WTC11 (cell line): ENCODE measurements around the gene SLC46A3. TPM values are rescaled to one million over a fixed set of nuclear protein-coding genes. Genes with fewer than 3 reads are reported as not detected.

ENCODE experiments used
- ATAC-seq: fragments of 200-7000 bp; cut with Tn5 transposase; 2 replicates; pipeline ENCODE4 v1.10.0; 2021; ENCODE audit warnings: mild to moderate bottlenecking, moderate library complexity
- CTCF ChIA-PET: fragments of 300-600 bp; sonication (Branson Sonifier 250); formaldehyde crosslinking; loops from one replicate; lab custom pipeline; 2021; ENCODE audit warnings: antibody characterized with exemption; lab: Charles Lee
- POLR2A ChIA-PET: fragments of 350-600 bp; sonication (Branson Sonifier 250); formaldehyde crosslinking; loops from one replicate; lab custom pipeline; 2021; ENCODE audit warnings: antibody characterized with exemption; lab: Charles Lee
- DNase-seq: peaks from one replicate; pipeline ENCODE4 v3.0.0; 2021; ENCODE audit warnings: low spot score
- H3K27ac Mint-ChIP-seq: 2 replicates; pipeline ENCODE4 v1.8.0; 2021; ENCODE audit warnings: mixed read lengths
- H3K27me3 Mint-ChIP-seq: 2 replicates; pipeline ENCODE4 v1.8.0; 2021; ENCODE audit warnings: low read depth, mild to moderate bottlenecking, moderate library complexity, mixed read lengths
- H3K36me3 Mint-ChIP-seq: 2 replicates; pipeline ENCODE4 v1.8.0; 2021; ENCODE audit warnings: mixed read lengths
- H3K4me1 Mint-ChIP-seq: 2 replicates; pipeline ENCODE4 v1.8.0; 2022; ENCODE audit warnings: mixed read lengths
- H3K4me3 Mint-ChIP-seq: 2 replicates; pipeline ENCODE4 v1.8.0; 2021; ENCODE audit warnings: mild to moderate bottlenecking, moderate library complexity, mixed read lengths
- H3K9me3 Mint-ChIP-seq: 2 replicates; pipeline ENCODE4 v1.8.0; 2021; ENCODE audit warnings: mixed read lengths
- EMX1 ChIP-seq: fragments of 250-450 bp; sonication (Bioruptor Pico); IDR thresholded peaks from 2 replicates; pipeline ENCODE4 v1.8.0; 2021; ENCODE audit warnings: mild to moderate bottlenecking
- FOXP1 ChIP-seq: sonication (generic); formaldehyde crosslinking; IDR thresholded peaks from 2 replicates; pipeline ENCODE4 v1.8.0; 2022; ENCODE audit warnings: missing genetic modification reagents, mild to moderate bottlenecking, moderate library complexity, borderline replicate concordance
- GTF2I ChIP-seq: fragments of 250-450 bp; sonication (Bioruptor Pico); conservative IDR thresholded peaks from 2 replicates; pipeline ENCODE4 v1.4.0; 2021; ENCODE audit warnings: mild to moderate bottlenecking
- IRF2 ChIP-seq: sonication (generic); formaldehyde crosslinking; IDR thresholded peaks from 2 replicates; pipeline ENCODE4 v1.8.0; 2022; ENCODE audit warnings: low read depth, missing genetic modification reagents, borderline replicate concordance
- JAZF1 ChIP-seq: fragments of 250-450 bp; sonication (Bioruptor Pico); IDR thresholded peaks from 2 replicates; pipeline ENCODE4 v1.9.0; 2021; ENCODE audit warnings: moderate library complexity, mild to moderate bottlenecking, inconsistent platforms
- NFE2L1 ChIP-seq: sonication (generic); formaldehyde crosslinking; IDR thresholded peaks from 2 replicates; pipeline ENCODE4 v1.8.1; 2023; ENCODE audit warnings: missing genetic modification reagents
- NR2C2 ChIP-seq: sonication (generic); formaldehyde crosslinking; IDR thresholded peaks from 2 replicates; pipeline ENCODE4 v1.8.0; 2022; ENCODE audit warnings: mild to moderate bottlenecking, missing genetic modification reagents
- PRRX2 ChIP-seq: fragments of 250-450 bp; sonication (Bioruptor Pico); IDR thresholded peaks from 2 replicates; pipeline ENCODE4 v1.8.0; 2021; ENCODE audit warnings: mild to moderate bottlenecking
- RORB ChIP-seq: fragments of 250-450 bp; sonication (Bioruptor Pico); IDR thresholded peaks from 2 replicates; pipeline ENCODE4 v1.9.0; 2021; ENCODE audit warnings: mild to moderate bottlenecking
- TEAD1 ChIP-seq: sonication (generic); formaldehyde crosslinking; IDR thresholded peaks from 2 replicates; pipeline ENCODE4 v1.8.0; 2022; ENCODE audit warnings: mild to moderate bottlenecking, missing genetic modification reagents
- ZNF121 ChIP-seq: sonication (generic); formaldehyde crosslinking; IDR thresholded peaks from 2 replicates; pipeline ENCODE4 v1.8.0; 2023; ENCODE audit warnings: missing genetic modification reagents
- total RNA-seq: library from RNA; stranded (reverse); gene quantifications from 3 replicates; pipeline ENCODE4 v1.2.3, GENCODE V29; 2021
- TF ChIP-seq, protein P1 (sequence below): sonication (generic); formaldehyde crosslinking; IDR thresholded peaks from 2 replicates; pipeline ENCODE4 v1.8.1; 2022; ENCODE audit warnings: mild to moderate bottlenecking, missing genetic modification reagents, moderate library complexity, borderline replicate concordance
- TF ChIP-seq, protein P2 (sequence below): sonication (generic); formaldehyde crosslinking; IDR thresholded peaks from 2 replicates; pipeline ENCODE4 v1.8.1; 2022; ENCODE audit warnings: missing genetic modification reagents, borderline replicate concordance
- TF ChIP-seq, protein P3 (sequence below): sonication (generic); formaldehyde crosslinking; IDR thresholded peaks from 2 replicates; pipeline ENCODE4 v1.8.0; 2022; ENCODE audit warnings: missing genetic modification reagents
- TF ChIP-seq, protein P4 (sequence below): sonication (generic); formaldehyde crosslinking; IDR thresholded peaks from 2 replicates; pipeline ENCODE4 v1.8.0; 2023; ENCODE audit warnings: mild to moderate bottlenecking, missing genetic modification reagents
- TF ChIP-seq, protein P5 (sequence below): sonication (generic); formaldehyde crosslinking; IDR thresholded peaks from 2 replicates; pipeline ENCODE4 v1.8.0; 2022; ENCODE audit warnings: mild to moderate bottlenecking, missing genetic modification reagents
- TF ChIP-seq, protein P6 (sequence below): sonication (generic); formaldehyde crosslinking; IDR thresholded peaks from 2 replicates; pipeline ENCODE4 v1.8.0; 2022; ENCODE audit warnings: mild to moderate bottlenecking, missing genetic modification reagents
- TF ChIP-seq, protein P7 (sequence below): fragments of 250-450 bp; sonication (Bioruptor Pico); IDR thresholded peaks from 2 replicates; pipeline ENCODE4 v1.9.0; 2021; ENCODE audit warnings: mild to moderate bottlenecking
- TF ChIP-seq, protein P8 (sequence below): sonication (generic); formaldehyde crosslinking; IDR thresholded peaks from 2 replicates; pipeline ENCODE4 v1.8.0; 2023; ENCODE audit warnings: missing genetic modification reagents, mild to moderate bottlenecking, borderline replicate concordance

Gene SLC46A3
- total RNA-seq, 1 experiment from 2014 or later: 0.79 TPM

DNA sequence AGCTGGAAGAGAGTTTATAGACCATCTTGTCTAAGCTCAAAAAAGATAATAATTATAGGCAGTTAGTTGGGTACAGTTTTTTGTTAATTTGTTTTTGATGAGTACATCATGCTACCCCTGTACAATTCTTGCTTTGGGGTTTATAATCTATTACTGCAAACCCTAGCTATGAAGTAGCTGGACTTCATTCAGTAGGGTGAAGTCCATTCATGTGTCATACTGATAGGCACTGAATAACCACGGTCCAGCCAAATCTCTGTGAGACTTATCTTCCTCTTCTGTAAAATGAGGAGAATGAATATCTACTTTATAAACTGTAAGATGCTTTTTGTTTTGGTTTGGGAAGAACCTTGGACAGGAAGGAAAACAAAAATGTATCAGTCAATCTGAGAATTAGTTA, 19.5 kb downstream of the SLC46A3 start:
- Mint-ChIP-seq H3K27ac (no peak overlapping the region), H3K9me3 (0 out of 2 replicates have a peak, but pooled peaks cover 4% of the 10 kb centered on the region), H3K4me3 (no peak overlapping the region), H3K36me3 (no peaks in the 10 kb centered on the region), H3K27me3 (no peaks in the 10 kb centered on the region), H3K4me1 (peaks cover 2% of the 10 kb centered on the region; the same call in 1 of the 2 replicates)
- CTCF ChIA-PET: no interaction called here
- DNase-seq: no peak
- POLR2A ChIA-PET: no interaction called here
- no peak for ATAC-seq
- TF ChIP-seq, protein P1, sequence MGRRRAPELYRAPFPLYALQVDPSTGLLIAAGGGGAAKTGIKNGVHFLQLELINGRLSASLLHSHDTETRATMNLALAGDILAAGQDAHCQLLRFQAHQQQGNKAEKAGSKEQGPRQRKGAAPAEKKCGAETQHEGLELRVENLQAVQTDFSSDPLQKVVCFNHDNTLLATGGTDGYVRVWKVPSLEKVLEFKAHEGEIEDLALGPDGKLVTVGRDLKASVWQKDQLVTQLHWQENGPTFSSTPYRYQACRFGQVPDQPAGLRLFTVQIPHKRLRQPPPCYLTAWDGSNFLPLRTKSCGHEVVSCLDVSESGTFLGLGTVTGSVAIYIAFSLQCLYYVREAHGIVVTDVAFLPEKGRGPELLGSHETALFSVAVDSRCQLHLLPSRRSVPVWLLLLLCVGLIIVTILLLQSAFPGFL (CRISPR knock-in tag): no peak
- TF ChIP-seq GTF2I (CRISPR knock-in tag) (no peak), JAZF1 (no peak), ZNF121 (no peak), EMX1 (CRISPR knock-in tag) (no peak), IRF2 (CRISPR knock-in tag) (no peak), TEAD1 (CRISPR knock-in tag) (no peak), NFE2L1 (no peak), PRRX2 (CRISPR knock-in tag) (no peak), RORB (CRISPR knock-in tag) (no peak), FOXP1 (CRISPR knock-in tag) (no peak), NR2C2 (CRISPR knock-in tag) (no peak)
- TF ChIP-seq, protein P2, sequence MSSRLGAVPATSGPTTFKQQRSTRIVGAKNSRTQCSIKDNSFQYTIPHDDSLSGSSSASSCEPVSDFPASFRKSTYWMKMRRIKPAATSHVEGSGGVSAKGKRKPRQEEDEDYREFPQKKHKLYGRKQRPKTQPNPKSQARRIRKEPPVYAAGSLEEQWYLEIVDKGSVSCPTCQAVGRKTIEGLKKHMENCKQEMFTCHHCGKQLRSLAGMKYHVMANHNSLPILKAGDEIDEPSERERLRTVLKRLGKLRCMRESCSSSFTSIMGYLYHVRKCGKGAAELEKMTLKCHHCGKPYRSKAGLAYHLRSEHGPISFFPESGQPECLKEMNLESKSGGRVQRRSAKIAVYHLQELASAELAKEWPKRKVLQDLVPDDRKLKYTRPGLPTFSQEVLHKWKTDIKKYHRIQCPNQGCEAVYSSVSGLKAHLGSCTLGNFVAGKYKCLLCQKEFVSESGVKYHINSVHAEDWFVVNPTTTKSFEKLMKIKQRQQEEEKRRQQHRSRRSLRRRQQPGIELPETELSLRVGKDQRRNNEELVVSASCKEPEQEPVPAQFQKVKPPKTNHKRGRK: no peak
- TF ChIP-seq, protein P3, sequence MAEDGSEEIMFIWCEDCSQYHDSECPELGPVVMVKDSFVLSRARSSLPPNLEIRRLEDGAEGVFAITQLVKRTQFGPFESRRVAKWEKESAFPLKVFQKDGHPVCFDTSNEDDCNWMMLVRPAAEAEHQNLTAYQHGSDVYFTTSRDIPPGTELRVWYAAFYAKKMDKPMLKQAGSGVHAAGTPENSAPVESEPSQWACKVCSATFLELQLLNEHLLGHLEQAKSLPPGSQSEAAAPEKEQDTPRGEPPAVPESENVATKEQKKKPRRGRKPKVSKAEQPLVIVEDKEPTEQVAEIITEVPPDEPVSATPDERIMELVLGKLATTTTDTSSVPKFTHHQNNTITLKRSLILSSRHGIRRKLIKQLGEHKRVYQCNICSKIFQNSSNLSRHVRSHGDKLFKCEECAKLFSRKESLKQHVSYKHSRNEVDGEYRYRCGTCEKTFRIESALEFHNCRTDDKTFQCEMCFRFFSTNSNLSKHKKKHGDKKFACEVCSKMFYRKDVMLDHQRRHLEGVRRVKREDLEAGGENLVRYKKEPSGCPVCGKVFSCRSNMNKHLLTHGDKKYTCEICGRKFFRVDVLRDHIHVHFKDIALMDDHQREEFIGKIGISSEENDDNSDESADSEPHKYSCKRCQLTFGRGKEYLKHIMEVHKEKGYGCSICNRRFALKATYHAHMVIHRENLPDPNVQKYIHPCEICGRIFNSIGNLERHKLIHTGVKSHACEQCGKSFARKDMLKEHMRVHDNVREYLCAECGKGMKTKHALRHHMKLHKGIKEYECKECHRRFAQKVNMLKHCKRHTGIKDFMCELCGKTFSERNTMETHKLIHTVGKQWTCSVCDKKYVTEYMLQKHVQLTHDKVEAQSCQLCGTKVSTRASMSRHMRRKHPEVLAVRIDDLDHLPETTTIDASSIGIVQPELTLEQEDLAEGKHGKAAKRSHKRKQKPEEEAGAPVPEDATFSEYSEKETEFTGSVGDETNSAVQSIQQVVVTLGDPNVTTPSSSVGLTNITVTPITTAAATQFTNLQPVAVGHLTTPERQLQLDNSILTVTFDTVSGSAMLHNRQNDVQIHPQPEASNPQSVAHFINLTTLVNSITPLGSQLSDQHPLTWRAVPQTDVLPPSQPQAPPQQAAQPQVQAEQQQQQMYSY: no peak
- TF ChIP-seq, protein P4, sequence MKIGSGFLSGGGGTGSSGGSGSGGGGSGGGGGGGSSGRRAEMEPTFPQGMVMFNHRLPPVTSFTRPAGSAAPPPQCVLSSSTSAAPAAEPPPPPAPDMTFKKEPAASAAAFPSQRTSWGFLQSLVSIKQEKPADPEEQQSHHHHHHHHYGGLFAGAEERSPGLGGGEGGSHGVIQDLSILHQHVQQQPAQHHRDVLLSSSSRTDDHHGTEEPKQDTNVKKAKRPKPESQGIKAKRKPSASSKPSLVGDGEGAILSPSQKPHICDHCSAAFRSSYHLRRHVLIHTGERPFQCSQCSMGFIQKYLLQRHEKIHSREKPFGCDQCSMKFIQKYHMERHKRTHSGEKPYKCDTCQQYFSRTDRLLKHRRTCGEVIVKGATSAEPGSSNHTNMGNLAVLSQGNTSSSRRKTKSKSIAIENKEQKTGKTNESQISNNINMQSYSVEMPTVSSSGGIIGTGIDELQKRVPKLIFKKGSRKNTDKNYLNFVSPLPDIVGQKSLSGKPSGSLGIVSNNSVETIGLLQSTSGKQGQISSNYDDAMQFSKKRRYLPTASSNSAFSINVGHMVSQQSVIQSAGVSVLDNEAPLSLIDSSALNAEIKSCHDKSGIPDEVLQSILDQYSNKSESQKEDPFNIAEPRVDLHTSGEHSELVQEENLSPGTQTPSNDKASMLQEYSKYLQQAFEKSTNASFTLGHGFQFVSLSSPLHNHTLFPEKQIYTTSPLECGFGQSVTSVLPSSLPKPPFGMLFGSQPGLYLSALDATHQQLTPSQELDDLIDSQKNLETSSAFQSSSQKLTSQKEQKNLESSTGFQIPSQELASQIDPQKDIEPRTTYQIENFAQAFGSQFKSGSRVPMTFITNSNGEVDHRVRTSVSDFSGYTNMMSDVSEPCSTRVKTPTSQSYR (CRISPR knock-in tag): no peak
- TF ChIP-seq, protein P5, sequence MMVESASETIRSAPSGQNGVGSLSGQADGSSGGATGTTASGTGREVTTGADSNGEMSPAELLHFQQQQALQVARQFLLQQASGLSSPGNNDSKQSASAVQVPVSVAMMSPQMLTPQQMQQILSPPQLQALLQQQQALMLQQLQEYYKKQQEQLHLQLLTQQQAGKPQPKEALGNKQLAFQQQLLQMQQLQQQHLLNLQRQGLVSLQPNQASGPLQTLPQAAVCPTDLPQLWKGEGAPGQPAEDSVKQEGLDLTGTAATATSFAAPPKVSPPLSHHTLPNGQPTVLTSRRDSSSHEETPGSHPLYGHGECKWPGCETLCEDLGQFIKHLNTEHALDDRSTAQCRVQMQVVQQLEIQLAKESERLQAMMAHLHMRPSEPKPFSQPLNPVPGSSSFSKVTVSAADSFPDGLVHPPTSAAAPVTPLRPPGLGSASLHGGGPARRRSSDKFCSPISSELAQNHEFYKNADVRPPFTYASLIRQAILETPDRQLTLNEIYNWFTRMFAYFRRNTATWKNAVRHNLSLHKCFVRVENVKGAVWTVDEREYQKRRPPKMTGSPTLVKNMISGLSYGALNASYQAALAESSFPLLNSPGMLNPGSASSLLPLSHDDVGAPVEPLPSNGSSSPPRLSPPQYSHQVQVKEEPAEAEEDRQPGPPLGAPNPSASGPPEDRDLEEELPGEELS: no peak
- TF ChIP-seq, protein P6, sequence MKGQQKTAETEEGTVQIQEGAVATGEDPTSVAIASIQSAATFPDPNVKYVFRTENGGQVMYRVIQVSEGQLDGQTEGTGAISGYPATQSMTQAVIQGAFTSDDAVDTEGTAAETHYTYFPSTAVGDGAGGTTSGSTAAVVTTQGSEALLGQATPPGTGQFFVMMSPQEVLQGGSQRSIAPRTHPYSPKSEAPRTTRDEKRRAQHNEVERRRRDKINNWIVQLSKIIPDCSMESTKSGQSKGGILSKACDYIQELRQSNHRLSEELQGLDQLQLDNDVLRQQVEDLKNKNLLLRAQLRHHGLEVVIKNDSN (CRISPR knock-in tag): no peak
- TF ChIP-seq, protein P7, sequence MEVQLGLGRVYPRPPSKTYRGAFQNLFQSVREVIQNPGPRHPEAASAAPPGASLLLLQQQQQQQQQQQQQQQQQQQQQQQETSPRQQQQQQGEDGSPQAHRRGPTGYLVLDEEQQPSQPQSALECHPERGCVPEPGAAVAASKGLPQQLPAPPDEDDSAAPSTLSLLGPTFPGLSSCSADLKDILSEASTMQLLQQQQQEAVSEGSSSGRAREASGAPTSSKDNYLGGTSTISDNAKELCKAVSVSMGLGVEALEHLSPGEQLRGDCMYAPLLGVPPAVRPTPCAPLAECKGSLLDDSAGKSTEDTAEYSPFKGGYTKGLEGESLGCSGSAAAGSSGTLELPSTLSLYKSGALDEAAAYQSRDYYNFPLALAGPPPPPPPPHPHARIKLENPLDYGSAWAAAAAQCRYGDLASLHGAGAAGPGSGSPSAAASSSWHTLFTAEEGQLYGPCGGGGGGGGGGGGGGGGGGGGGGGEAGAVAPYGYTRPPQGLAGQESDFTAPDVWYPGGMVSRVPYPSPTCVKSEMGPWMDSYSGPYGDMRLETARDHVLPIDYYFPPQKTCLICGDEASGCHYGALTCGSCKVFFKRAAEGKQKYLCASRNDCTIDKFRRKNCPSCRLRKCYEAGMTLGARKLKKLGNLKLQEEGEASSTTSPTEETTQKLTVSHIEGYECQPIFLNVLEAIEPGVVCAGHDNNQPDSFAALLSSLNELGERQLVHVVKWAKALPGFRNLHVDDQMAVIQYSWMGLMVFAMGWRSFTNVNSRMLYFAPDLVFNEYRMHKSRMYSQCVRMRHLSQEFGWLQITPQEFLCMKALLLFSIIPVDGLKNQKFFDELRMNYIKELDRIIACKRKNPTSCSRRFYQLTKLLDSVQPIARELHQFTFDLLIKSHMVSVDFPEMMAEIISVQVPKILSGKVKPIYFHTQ (CRISPR knock-in tag): no peak
- TF ChIP-seq, protein P8, sequence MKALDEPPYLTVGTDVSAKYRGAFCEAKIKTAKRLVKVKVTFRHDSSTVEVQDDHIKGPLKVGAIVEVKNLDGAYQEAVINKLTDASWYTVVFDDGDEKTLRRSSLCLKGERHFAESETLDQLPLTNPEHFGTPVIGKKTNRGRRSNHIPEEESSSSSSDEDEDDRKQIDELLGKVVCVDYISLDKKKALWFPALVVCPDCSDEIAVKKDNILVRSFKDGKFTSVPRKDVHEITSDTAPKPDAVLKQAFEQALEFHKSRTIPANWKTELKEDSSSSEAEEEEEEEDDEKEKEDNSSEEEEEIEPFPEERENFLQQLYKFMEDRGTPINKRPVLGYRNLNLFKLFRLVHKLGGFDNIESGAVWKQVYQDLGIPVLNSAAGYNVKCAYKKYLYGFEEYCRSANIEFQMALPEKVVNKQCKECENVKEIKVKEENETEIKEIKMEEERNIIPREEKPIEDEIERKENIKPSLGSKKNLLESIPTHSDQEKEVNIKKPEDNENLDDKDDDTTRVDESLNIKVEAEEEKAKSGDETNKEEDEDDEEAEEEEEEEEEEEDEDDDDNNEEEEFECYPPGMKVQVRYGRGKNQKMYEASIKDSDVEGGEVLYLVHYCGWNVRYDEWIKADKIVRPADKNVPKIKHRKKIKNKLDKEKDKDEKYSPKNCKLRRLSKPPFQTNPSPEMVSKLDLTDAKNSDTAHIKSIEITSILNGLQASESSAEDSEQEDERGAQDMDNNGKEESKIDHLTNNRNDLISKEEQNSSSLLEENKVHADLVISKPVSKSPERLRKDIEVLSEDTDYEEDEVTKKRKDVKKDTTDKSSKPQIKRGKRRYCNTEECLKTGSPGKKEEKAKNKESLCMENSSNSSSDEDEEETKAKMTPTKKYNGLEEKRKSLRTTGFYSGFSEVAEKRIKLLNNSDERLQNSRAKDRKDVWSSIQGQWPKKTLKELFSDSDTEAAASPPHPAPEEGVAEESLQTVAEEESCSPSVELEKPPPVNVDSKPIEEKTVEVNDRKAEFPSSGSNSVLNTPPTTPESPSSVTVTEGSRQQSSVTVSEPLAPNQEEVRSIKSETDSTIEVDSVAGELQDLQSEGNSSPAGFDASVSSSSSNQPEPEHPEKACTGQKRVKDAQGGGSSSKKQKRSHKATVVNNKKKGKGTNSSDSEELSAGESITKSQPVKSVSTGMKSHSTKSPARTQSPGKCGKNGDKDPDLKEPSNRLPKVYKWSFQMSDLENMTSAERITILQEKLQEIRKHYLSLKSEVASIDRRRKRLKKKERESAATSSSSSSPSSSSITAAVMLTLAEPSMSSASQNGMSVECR: no peak
